ENCODE data around the gene TMEM175. TPM values are rescaled to one million over a fixed set of nuclear protein-coding genes. Genes with fewer than 3 reads are reported as not detected.

TMEM175 gene
- total and polyA plus RNA-seq, 2 of the 13 experiments (the other 11 are each of a cell fraction or from before 2014, with no cell fraction given), result 5.1 to 9.9 TPM

GRCh38 chr4:931960-932712 lies at the start of gene TMEM175, which contains the start of gene GAK (continued):
- TF ChIP-seq ZBTB40 (IDR thresholded peaks at IDR 0.05) (no peak), ZBTB40 (CRISPR knock-in tag; IDR thresholded peaks at IDR 0.05) (peak; percentile 57; the same call in 1 of the 2 replicates), MAF1 (CRISPR knock-in tag; IDR thresholded peaks at IDR 0.05; ENCODE audit: borderline replicate concordance) (no peak; the same call in 1 of the 2 replicates), MNT (IDR thresholded peaks at IDR 0.05) (peak; percentile 72), POLR2G (IDR thresholded peaks at IDR 0.05; ENCODE audit: low read depth, low read length) (peak; percentile 87), ARNTL (CRISPR knock-in tag; IDR thresholded peaks at IDR 0.05) (0 out of 2 replicates have a peak, but pooled peaks have one; percentile 30), GTF3A (CRISPR knock-in tag; conservative IDR thresholded peaks at IDR 0.05) (no peak), CCDC6 (CRISPR knock-in tag; IDR thresholded peaks at IDR 0.05) (no peak; the same call in 1 of the 2 replicates), ZNF747 (CRISPR knock-in tag; IDR thresholded peaks at IDR 0.05; ENCODE audit: borderline replicate concordance) (peak; percentile 85; the same call in 1 of the 2 replicates), CHD2 (IDR thresholded peaks at IDR 0.05; ENCODE audit: low read depth, low read length) (no peak), NCOA1 (CRISPR knock-in tag; IDR thresholded peaks at IDR 0.05) (no peak), AGO2 (optimal IDR thresholded peaks at IDR 0.05; ENCODE audit: low read depth, low read length) (peak; percentile 70), WIZ (CRISPR knock-in tag; IDR thresholded peaks at IDR 0.05) (no peak), FOXO1 (CRISPR knock-in tag; IDR thresholded peaks at IDR 0.05) (no peak; the same call in 1 of the 2 replicates), NRL (CRISPR knock-in tag; IDR thresholded peaks at IDR 0.05; ENCODE audit: borderline replicate concordance) (peak; percentile 70; the same call in 1 of the 2 replicates), THYN1 (CRISPR knock-in tag; IDR thresholded peaks at IDR 0.05; ENCODE audit: borderline replicate concordance, low read depth) (no peak), MXI1 (IDR thresholded peaks at IDR 0.05; ENCODE audit: borderline replicate concordance, low read depth, low read length) (peak; percentile 88; the same call in 1 of the 3 replicates)

Measured in HepG2 (cell line).